Spleen (tissue), 7 donors: Measurements from ENCODE around the gene METAP1D.

Experiments
- CTCF ChIP-seq, 11 experiments: fragments of 200-600 bp in 7 of 11; fragments of 450-650 bp in 4 of 11; sonication (generic) in 4 of 11; IDR thresholded peaks in 8 of 11; conservative IDR thresholded peaks in 3 of 11; 1 replicate in 7 of 11; 2 replicates in 4 of 11; pipeline versions ENCODE4 v1.4.0 to v1.8.0; 2016 to 2021; ENCODE audit warnings: antibody characterized with exemption in 11 of 11, inconsistent platforms in 4 of 11, mild to moderate bottlenecking in 1 of 11
- POLR2A ChIP-seq, 3 donors: fragments of 450-650 bp; IDR thresholded peaks; one replicate each; pipeline ENCODE4 v1.5.1; 2017; ENCODE audit warnings: antibody characterized with exemption in 3 of 3, mild to moderate bottlenecking in 1 of 3
- POLR2AphosphoS5 ChIP-seq, 3 donors: sonication (generic); formaldehyde crosslinking; IDR thresholded peaks; one replicate each; pipeline ENCODE4 v1.5.1; 2017; ENCODE audit warnings: antibody characterized with exemption in 3 of 3
- donor health status: DM: no; HTN: no; CAD: no; lungs with moderate emphysema.
- donor health status: DM: no; HTN: no; CAD: no.
- donor health status: DM: no; HTN: no; CAD: no.

- no peak for TF ChIP-seq CTCF (IDR thresholded peaks at IDR 0.05 in 8 of 11, conservative IDR thresholded peaks at IDR 0.05 in 3 of 11)
- TF ChIP-seq POLR2A (IDR thresholded peaks at IDR 0.05), result no peak
- peak in 2 of 3 donors; percentile 54 to 59 for TF ChIP-seq POLR2AphosphoS5 (IDR thresholded peaks at IDR 0.05)
Measured at GRCh38 chr2:172102391-172103359, 102.9 kb downstream of the METAP1D start, which contains the start of gene DLX2.
